B cell (primary cell): ENCODE measurements around the gene MAPK8.

Experiments used
- EZH2 ChIP-seq: IDR thresholded peaks from 2 replicates; pipeline ENCODE4 v1.6.1; 2012; ENCODE audit warnings: borderline replicate concordance, low read depth, mild to moderate bottlenecking, moderate library complexity, low read length; ENCODE audit not compliant: insufficient read depth, poor library complexity, severe bottlenecking
- TF ChIP-seq, protein P1 (sequence below): fragments of 200-600 bp; IDR thresholded peaks from one replicate; pipeline ENCODE4 v1.8.0; 2022; ENCODE audit warnings: antibody characterized with exemption, mild to moderate bottlenecking

DNA sequence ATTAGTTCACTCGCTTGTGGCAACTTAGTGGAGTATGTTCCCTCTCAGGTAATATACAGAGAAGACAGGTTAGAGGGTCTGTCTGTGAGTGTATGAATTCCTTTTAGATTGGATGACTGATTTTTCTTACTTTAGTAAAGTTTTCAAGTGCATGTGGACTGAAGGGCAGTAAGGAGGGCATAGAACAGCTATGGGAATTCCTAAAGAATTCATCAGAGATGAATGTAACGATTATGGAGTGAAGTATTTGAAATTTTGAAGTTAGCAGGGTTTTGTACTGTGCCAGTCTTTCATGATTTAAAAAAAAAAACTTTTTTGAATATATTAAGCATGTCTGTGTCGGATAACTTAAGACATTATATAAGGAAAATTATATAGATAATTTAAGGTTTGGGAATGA, 15.5 kb downstream of the MAPK8 start:
- TF ChIP-seq, protein P1, sequence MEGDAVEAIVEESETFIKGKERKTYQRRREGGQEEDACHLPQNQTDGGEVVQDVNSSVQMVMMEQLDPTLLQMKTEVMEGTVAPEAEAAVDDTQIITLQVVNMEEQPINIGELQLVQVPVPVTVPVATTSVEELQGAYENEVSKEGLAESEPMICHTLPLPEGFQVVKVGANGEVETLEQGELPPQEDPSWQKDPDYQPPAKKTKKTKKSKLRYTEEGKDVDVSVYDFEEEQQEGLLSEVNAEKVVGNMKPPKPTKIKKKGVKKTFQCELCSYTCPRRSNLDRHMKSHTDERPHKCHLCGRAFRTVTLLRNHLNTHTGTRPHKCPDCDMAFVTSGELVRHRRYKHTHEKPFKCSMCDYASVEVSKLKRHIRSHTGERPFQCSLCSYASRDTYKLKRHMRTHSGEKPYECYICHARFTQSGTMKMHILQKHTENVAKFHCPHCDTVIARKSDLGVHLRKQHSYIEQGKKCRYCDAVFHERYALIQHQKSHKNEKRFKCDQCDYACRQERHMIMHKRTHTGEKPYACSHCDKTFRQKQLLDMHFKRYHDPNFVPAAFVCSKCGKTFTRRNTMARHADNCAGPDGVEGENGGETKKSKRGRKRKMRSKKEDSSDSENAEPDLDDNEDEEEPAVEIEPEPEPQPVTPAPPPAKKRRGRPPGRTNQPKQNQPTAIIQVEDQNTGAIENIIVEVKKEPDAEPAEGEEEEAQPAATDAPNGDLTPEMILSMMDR: no peak
- no peak for TF ChIP-seq EZH2
